HG02884 (cell line): Measurements from ENCODE around the gene NUDT4.

Experiments
- ATAC-seq: cut with Tn5 transposase; IDR thresholded peaks from one replicate; pipeline ENCODE4 v1.9.1; 2021; ENCODE audit warnings: mild to moderate bottlenecking, moderate library complexity; ENCODE audit not compliant: unreplicated experiment

NUDT4 gene

GRCh38 chr12:93377252-93378195, at the start of gene NUDT4:
TSS of gene NUDT4 (plus strand) at chr12:93377925. CDS start at chr12:93378323, 398 bp downstream.
- ATAC-seq = peak; percentile 69

- ATAC-seq = no peak
These were observed 44.7 kb upstream of the NUDT4 start for GRCh38 chr12:93333054-93333453.

GRCh38 chr12:93333828-93334227, 43.9 kb upstream of the NUDT4 start:
- ATAC-seq = no peak

GRCh38 chr12:93335603-93336162, 42.0 kb upstream of the NUDT4 start:
- ATAC-seq = no peak

- ATAC-seq = no peak
These were observed 41.4 kb upstream of the NUDT4 start for GRCh38 chr12:93336291-93336741.

- ATAC-seq = no peak
These were observed 39.1 kb upstream of the NUDT4 start for GRCh38 chr12:93338598-93338997.

- no peak for ATAC-seq
These were observed 38.0 kb upstream of the NUDT4 start for GRCh38 chr12:93339695-93340094.

- no peak for ATAC-seq
These were observed 36.2 kb upstream of the NUDT4 start for GRCh38 chr12:93341409-93342049.

GRCh38 chr12:93347054-93347785, 30.5 kb upstream of the NUDT4 start:
- ATAC-seq = no peak

GRCh38 chr12:93348575-93349435, 28.9 kb upstream of the NUDT4 start:
- ATAC-seq = no peak

- ATAC-seq = no peak
These were observed 26.0 kb upstream of the NUDT4 start for GRCh38 chr12:93351726-93352125.

GRCh38 chr12:93352321-93352720, 25.4 kb upstream of the NUDT4 start:
- ATAC-seq = no peak

GRCh38 chr12:93356214-93356613, 21.5 kb upstream of the NUDT4 start:
- no peak for ATAC-seq

GRCh38 chr12:93358058-93358457, 19.7 kb upstream of the NUDT4 start:
- ATAC-seq = no peak

- no peak for ATAC-seq
These were observed 18.9 kb upstream of the NUDT4 start for GRCh38 chr12:93358821-93359220.

GRCh38 chr12:93360688-93361087, 17.0 kb upstream of the NUDT4 start:
- ATAC-seq = no peak

- no peak for ATAC-seq
These were observed 16.4 kb upstream of the NUDT4 start for GRCh38 chr12:93361151-93361919.

- ATAC-seq = no peak
These were observed 13.9 kb upstream of the NUDT4 start for GRCh38 chr12:93363841-93364297.
